GM04503 (cell line): ENCODE results near the gene SND1.
"Not testable (repeated sequence)": the region's sequence is repeated elsewhere in the genome, so short reads cannot be mapped to it uniquely, and the experiment has no call there.

Source experiments
- DNase-seq: peaks from one replicate; pipeline ENCODE4 v3.0.0-alpha.2; 2012; ENCODE audit warnings: low read depth

The SND1 gene

DNA sequence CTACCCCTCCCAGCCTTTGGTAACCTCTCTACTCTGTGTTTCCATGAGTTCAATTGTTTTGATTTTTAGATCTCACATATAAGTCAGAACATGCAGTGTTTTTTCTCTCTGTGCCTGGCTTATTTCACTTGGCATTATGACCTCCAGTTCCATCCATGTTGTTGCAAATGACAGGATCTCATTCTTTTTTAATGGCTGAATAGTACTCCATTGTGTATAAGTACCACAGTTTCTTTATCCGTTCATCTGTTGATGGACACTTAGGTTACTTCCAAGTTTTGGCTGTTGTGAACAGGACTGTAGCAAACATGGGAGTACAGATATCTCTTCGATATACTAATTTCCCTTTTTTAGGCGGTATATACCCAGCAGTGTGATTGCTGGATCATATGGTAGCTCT, 237.7 kb downstream of the SND1 start:
- DNase-seq, result no peak

DNA sequence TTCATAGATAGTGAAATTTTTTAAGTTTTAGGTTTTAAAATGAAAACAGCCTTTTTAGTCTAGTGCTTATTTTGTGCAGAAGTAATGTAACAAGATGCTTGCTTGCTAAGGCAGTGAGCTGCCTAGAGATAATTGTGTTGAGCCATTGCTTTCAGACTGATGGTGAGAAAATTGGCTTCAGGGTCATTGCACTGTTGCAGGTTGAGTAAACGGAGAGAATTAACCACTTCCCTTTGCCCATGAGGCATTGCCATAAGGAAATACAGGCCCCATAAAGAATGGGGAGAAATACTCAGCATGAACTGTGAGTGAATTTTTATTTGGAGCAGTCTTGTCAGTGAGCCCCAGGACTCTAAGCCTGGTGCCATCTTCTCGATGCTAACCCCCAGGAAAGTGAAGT, 238.7 kb downstream of the SND1 start:
- DNase-seq, result no peak

DNA sequence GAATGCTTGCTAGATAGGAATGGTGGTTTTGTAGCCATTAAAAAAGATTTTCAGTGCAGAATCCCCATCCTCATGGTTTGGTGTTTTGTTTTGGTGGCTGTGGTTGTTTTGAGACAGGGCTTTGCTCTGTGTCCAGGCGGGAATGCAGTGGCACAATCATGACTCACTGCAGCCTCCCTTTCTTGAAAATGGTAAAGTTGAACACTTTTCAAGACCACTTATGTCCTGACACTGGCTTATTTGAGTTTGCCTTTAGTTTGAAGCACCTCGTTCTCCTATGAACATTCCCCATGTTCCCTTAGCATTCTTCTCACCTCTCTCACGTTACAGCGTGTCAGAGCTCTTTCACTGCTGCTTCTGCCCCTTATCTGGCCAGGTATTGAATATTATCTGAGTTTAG, 239.2 kb downstream of the SND1 start:
- no peak for DNase-seq

DNA sequence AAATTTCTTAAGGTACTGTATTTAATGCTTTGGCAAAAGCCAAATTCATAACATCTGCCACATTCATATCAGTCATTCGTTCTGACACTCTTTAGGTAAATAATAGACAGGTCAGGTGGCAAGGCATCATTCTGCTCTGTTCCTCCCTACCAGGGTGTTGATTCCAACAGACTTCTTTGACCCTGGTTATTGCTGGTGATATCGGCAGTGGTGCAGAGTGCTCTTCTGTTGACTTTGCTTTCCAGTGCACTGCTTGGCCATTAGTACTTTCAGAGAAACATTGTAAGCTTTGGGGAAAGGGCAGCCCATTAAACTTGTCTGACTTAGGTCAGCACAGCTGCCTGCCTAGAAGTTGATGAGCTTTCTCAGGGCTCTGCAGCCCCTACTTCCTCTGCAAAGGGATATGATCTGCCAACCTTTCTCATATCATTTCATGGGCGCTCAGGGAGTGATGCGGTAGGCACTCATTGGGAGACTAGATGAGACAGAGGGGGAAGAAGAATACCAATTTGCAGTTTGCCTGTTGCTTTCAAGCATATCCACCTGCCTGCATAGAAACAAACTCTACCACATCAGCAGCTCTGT, 240.0 kb downstream of the SND1 start:
- no peak for DNase-seq

DNA sequence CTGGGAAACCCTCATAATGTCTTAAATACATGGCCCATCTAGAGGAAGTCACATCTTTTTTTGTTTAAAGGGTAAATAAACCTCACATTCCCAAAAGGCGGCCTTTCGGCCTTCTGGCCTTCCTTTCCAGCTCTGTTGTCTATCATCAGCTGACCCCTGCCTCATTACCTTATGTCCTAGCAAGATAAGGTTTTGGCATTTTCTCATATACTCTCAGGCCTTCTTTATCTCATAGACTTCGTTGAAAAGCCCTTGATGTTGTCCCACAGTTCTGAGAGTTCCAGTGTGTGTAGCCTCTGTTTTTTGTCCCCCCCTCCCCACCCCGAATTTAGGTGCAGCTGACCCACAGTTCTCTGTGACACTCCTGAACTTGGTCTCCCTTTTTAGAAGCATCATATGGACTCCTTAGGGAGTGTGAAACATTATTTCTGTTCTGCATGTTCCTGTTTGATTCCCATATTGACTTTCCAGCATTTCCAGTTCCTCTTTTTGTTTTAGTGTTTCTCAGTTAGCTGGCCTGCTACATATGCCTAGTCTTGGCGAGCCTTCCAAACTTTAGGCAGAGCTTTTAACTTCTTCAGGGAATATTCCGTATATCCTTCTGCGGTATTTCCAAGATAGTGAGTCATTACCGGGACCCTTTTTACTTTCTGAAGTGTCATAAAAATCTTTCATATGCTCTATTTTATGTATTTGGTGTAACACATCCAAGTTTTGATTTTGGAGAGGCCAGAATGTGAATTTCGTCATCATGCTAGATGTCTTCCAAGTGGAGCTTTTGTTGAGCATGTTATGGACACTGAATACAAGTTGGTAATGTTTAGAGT, 240.7 kb downstream of the SND1 start:
- DNase-seq, result no peak

DNA sequence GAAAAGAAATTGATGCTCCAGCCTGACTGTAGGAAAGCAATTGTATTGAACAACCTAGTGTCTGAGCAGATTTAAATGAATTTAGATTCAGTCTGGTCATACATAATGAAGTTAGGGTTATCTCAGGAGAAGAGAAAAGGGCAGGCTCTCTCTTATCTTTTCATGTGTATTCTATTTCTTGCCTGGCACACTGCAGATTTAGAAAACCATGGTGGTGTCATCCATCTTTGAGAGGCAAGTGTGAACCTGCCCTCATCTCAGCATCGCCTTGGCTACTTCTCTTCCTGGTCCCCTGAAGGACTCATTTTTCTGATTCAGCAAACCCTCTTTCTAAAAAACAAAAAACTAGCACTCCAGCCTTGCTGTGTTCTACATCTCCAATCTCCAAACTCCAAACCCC, 241.6 kb downstream of the SND1 start:
- DNase-seq, result no peak

DNA sequence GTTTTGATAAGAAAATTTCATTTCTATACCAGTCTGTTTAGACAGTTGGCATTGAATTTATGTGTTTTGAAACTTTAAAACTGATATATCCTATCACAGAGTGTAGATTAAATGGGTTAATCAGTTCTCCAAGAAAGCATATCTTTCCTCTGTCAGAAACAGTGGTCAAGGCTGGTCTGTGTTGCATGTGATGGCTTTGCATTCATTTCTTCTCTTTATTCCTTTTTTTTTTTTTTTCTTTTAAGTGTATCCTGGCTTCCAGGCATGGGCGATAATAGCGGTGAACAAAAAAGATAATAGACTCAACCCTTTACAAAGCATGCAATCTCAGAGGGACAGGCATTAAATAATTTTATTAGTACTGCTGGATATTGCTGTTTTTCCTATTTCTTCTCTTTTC, 242.6 kb downstream of the SND1 start:
- no peak for DNase-seq

DNA sequence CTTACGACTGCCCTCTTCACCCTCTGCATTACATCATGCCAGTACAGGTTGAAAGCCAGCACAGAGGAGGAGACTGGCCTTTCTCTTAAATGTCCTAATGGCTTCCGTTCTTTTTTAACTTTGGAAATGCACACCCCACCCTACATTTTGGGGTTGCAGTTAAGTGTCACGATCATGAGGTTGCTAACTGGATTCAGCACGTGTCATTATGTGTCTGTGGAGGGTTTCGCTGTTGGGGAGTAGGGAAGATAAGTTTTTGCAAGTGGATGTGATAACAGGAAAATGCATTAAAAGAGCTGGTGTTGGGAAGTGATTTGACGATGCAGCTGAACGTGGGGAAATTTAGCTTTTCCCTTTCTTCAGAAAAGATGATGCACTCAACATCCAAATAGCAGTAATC, 243.4 kb downstream of the SND1 start:
- no peak for DNase-seq

DNA sequence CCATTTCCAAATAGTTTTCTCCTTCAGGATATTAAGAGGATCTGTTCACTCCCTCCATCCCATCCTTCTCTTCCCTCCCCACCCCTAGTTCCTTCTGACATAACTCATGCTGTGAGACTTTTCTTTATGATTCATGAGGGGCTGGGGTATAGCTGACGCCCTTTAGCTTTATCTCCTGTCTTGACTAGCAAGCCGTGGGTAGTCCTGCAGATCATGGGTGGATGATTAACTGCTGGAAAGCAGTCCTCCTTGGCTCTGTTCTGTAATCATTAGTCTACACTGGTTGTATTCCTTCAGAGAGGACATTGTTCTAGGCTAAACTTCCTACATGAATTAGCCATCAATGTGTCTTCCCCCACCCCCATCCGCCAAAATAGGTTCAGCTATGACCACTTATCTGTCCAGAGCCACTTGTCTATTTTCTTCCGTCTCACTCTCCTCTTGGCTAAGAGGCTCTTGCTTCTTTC, 243.9 kb downstream of the SND1 start:
- no peak for DNase-seq

DNA sequence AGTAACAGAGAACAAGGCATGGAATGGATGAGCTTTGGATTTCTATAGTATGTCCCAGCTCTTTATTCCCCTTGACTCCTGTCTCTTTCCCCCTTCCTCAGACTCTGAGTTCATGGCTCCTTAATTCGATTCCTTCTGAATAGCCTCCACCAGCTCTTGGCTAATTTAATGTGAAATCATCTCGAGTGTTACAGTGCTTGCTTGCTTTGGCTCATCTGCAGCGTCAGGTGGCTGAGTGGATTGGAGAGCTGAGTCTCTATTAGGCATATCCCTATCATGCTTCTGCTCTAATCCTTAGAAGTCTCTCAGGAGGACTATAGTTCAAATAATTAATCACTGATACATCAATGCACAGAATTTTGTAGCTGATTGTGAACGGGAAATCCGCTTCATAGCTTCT, 244.7 kb downstream of the SND1 start:
- no peak for DNase-seq

DNA sequence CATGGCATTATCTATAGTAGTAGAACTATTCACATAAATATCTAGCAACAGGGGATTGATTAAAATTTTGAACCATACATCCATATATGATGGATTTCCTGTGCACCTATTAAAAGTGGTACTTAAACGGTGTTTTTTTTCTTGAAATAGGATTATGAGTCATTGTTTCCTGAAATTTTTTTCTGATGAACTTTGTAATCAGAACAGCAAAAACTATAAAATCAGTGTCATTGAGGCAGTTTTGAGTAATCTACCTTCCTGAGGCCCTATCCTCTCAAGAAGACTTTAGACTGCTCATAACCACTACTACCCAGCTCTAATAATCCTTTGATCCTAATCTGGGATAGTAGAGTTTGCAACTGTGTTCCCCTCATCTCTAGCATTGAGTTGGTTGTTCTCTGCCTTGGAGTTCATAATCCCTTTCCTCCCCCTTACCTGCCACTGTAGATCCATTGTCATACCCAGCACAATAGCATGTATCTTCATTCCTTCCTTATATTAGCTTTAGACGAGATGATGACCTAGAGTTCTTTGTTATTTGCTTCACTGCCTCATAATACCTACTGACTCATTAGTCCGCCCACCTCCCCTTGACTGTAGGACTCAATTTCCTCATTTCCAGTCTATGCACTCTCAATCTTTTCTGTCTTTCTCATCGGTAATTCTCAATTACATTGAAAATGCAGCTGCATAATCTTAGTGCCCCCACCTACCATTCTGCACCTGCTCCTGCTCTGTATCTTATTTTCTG, 245.9 kb downstream of the SND1 start:
- no peak for DNase-seq

DNA sequence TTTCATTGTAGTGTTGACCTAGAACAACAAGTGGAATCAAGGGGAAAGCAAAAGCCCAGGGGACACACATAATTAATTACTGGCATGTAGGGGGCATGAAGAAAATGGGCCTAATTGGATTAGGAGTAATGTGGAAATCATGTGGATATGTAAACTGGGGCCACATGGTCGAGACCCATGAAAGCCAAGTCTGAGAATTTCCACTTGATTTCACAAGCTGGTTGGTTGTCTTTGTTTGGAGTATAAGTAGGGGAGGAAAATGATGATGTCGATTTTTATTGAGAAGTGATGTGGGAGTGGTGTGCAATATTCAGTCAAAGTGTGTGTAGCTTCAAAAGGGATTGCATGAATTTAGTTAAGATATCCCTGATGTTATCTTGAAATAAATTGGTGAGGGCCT, 247.4 kb downstream of the SND1 start:
- no peak for DNase-seq

DNA sequence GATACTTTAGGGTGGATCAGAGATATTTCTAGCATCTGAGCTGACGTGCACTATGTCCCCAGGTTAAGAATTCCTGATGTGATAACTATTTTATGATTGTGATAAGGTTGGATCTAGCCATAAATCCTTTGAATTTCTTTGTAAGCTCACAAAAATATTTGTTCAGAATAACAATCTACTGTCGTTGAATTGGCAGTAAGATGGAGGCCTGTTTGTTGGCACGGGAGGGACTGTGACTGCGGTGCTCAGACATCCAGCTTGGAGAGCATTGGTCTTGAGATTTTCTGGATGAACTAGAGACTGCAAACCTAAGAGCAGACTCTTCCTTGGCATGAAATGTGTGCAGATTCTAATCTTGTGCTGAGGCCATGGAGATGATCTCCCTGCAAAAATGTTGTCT, 248.1 kb downstream of the SND1 start:
- DNase-seq, result no peak

DNA sequence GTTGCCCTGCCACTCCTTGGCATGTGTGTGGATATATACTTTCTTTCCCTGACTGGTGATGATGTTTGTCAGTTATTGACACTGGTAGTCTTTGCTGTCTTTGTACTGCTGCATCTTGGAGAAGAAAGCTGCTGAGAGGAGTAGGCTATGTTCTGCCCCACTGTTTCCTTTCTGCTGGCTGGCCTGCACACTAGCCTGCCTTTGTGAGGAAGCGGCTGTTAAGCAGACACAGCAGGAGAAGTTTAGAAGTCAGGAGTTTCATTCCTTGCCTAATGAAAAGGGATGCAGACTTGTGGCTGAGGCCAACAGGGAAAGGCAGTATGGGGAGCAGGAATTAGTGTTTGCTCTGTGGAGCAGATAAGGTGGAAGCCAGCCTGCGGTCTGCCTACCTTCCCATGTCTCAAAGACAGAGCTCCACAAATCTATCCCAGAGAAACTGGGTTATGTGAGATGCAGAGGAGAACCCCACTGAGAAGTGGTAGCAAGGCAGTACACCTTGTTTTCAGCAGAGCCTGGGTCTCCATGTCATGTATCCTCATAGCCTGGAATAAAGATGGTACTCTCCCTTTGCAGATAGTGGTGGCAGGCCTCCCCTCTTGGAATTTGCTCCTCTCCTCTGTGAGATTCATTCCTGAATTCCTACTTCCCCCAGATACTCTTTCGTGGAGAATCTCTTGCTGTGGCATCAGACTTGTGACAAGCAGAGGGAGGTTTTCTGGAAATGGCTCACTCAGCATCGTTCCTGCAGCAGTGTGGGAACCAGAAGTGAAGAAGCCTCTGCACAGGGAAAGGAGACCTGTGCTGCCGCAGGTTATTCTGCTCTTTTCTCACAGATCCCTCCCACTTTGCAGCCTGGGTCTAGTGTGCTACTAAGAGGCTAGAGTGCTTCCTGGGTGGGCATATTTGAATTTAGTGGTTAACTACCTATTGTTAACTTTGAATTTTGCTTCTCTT, 249.0 kb downstream of the SND1 start:
- no peak for DNase-seq

DNA sequence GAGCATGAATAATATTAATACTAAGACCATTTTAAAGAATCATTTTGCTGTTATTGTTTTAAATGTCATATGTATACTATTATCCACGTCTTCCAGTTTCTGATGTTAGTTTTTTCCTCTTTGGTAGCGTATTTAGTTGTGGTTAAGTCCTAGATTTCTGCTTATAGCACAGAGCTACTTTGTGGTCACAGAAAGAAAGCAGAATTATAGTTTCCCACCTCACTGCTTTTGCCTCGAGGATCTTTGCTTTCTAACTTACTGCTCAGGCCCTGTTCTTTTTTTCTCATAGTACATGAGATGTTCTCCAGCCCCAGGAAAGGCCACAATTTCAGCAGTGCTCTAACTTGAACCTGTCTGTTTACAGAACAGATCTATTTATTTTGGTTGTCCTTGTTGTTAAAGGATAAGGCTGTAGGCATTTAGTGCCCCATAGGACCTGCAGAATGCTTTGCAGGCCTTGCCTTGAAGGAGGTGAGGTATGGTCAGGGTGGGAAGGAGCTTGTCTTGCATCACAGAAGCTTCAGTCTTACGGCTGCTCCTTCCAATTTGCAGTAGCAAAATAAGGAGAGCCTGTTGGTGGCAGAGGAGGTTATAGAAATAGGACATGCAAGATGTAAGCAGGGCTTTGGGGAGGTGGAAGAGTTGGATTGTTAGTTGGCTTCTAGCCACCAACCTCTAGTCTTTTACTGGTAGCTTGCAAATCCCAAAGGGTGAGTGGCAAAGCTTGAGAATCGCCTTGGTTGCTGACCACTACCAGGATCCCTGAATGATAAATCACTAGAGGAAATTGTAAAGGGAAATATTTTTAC, 250.1 kb downstream of the SND1 start:
- no peak for DNase-seq

DNA sequence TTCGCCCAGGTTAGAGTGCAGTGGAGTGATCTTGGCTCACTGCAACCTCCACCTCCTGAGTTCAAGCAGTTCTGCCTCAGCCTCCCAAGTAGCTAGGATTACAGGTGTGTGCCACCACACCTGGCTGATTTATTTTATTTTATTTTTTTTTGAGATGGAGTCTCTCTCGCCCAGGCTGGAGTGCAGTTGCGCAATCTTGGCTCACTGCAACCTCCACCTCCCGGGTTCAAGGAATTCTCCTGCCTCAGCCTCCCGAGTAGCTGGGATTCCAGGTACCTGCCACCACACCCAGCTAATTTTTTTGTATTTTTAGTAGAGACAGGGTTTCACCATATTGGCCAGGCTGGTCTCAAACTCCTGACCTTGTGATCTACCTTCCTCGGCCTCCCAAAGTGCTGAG, 250.8 kb downstream of the SND1 start:
- DNase-seq, result not testable (repeated sequence)

DNA sequence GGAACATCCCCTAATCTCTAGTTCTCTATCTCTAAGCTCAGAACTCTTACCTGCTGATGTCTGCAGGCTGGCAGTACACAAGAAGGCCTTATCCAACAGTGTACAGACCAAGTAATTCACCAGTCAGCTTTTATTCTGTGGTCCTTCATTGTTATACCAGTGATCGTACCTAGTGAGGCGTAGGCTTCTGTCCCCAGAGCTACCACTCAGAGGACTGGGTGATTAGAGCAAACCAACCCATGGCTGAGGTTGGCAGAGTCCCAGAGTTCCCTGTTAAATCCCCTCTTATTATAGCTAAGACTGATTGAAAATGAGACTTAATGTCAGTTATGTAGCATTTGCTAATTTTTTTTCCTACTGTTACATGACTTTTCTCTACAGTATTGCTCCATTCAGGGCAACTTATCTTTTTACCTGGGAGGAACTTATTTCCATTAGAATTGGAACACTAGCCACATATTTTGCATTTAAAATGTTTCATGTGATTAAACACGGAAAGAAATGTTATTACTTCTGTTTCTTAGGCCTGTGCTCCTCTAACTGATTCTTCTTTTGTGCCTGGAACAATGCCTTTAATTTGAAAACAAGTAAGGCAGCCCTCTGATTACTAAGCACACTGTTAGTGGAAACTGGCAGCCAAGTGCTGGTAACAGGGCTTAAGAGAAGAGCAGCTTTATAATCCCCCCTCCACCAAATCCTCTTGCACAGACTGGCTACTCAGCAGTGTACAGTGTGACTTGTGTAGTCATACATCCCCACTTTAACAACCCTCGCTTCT, 252.1 kb downstream of the SND1 start:
- DNase-seq, result no peak

DNA sequence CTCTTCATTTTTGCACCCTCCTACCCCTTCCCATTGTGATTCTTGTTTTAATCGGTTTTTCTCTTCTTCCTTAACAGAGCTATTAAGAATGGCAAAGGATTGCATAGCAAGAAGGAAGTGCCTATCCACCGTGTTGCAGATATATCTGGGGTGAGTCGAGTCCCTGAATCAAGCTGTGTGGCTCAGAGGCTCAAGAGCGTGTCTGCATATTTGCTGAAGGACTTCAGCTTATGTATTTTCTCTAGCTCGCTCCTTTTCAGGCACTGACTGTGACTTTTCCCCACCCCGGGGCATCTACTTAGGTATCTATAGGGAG, 252.6 kb downstream of the SND1 start:
- DNase-seq, result no peak

DNA sequence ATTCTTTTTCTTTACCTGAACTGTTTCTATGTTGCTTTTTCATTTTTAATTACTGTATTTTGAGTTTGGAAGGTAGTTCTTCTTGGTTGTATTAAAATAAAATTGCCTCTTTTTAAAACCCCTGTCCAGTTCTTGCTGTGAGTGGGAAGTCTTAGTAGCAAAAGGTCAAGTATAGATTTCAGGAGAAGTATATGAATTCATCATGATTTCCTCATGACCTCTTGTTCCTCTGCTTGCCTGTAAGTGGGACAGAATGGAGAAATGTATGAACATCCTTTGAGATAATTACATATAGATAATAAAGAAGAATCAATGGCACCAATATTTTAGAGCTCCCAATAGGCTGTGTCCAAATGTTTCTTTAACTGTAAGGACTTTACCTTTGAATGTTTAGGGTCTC, 253.0 kb downstream of the SND1 start:
- DNase-seq, result no peak

DNA sequence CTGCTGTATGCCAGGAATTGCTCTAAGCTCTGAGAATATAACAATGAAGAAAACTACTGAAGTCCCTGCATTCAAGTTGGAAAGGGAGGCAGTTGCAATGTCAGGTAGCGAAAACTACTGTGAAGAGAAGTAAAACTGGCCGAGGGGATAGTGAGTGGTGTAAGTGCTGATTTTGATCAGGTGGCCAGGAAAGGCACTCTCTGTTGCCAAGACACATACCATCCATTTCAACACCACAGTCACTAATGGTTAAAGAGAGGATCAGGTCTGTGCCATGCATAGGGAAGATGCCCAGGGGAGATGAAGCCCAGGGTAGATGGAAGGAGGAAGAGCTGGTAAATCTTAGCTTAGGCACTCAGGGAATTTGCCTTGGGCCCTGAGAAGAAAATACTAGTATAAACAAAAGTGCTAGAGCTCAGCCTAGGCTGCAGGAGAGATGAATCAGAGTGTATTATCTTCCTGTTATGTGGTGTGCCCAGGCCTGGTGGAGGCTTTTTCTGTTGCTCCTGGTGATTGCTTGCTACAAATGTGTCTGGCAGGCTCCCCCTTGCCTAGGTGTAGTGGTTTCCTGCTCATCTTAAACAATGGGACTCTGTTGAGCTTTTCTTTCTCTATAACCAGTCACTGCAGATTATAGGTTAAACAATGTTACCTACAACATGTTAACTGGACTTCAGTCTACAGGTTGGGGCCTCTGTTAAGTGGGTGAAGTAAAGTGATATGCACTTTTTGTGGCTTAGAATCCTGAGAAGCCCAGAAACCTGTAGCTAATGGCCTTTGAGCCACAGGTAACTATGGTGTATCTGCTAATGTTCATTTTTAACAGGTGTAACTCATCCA, 253.7 kb downstream of the SND1 start:
- DNase-seq, result peak; percentile 26
